Gastroesophageal sphincter (tissue), 3 donors: ENCODE measurements around the gene SLC25A21.

ENCODE experiments used
- CTCF ChIP-seq, 4 experiments: fragments of 200-600 bp in 2 of 4; fragments of 450-650 bp in 2 of 4; sonication (generic) in 1 of 4; IDR thresholded peaks; one replicate each; pipeline ENCODE4 v1.5.1; 2017 to 2019; ENCODE audit warnings: antibody characterized with exemption in 4 of 4, mild to moderate bottlenecking in 2 of 4, moderate library complexity in 2 of 4
- POLR2A ChIP-seq, 2 donors: fragments of 450-650 bp; IDR thresholded peaks; one replicate each; pipeline ENCODE4 v1.6.1; 2017; ENCODE audit warnings: antibody characterized with exemption in 2 of 2, mild to moderate bottlenecking in 2 of 2, moderate library complexity in 1 of 2
- POLR2AphosphoS5 ChIP-seq: sonication (generic); formaldehyde crosslinking; IDR thresholded peaks from one replicate; pipeline ENCODE4 v1.6.1; 2017; ENCODE audit warnings: antibody characterized with exemption

GRCh38 chr14:36934304-36934703 lies 238.1 kb downstream of the SLC25A21 start:
- TF ChIP-seq CTCF (IDR thresholded peaks at IDR 0.05), result no peak
- TF ChIP-seq POLR2AphosphoS5, result no peak
- TF ChIP-seq POLR2A (IDR thresholded peaks at IDR 0.05), result no peak
